Naive thymus-derived CD4-positive, alpha-beta T cell (primary cell): Measurements from ENCODE around the gene TCERG1L. TPM values are rescaled to one million over a fixed set of nuclear protein-coding genes. Genes with fewer than 3 reads are reported as not detected.
A peak's percentile ranks its signal among the peaks of the same experiment; 100 is the strongest.

Experiments
- ATAC-seq: fragments of 150-1000 bp; cut with Tn5 transposase; 2 replicates; pipeline ENCODE4 v1.10.0; 2021; ENCODE audit warnings: mild to moderate bottlenecking, moderate library complexity
- CTCF ChIA-PET: fragments of 350-600 bp; sonication (Branson Sonifier 250); formaldehyde crosslinking; loops from one replicate; lab custom pipeline; 2021; ENCODE audit warnings: antibody characterized with exemption; lab: Charles Lee
- POLR2A ChIA-PET: fragments of 350-600 bp; sonication (Branson Sonifier 250); formaldehyde crosslinking; loops from one replicate; lab custom pipeline; 2021; ENCODE audit warnings: antibody characterized with exemption, inconsistent platforms; lab: Charles Lee
- DNase-seq, 9 donors: peaks; one replicate each; pipeline versions ENCODE4 v3.0.0 to v3.0.0-alpha.2; 2020 to 2022; ENCODE audit warnings: mixed read lengths in 1 of 9
- H3K27ac ChIP-seq: one replicate; pipeline ENCODE4 v1.7.0; 2013; ENCODE audit warnings: mild to moderate bottlenecking, low read depth, low read length, moderate library complexity
- H3K27me3 ChIP-seq, 2 donors: one replicate each; pipeline ENCODE4 v1.7.0; 2013; ENCODE audit warnings: low read length in 2 of 2, mild to moderate bottlenecking in 2 of 2, moderate library complexity in 2 of 2; ENCODE audit not compliant: control insufficient read depth in 2 of 2, insufficient read depth in 2 of 2
- H3K36me3 ChIP-seq, 3 experiments: 1 replicate in 2 of 3; 2 replicates in 1 of 3; pipeline ENCODE4 v1.7.0; 2013; ENCODE audit warnings: low read length in 3 of 3, mild to moderate bottlenecking in 3 of 3, moderate library complexity in 1 of 3; ENCODE audit not compliant: insufficient read depth in 3 of 3, control insufficient read depth in 2 of 3
- H3K4me1 ChIP-seq, 2 donors: one replicate each; pipeline ENCODE4 v1.7.0; 2013; ENCODE audit warnings: low read length in 2 of 2, mild to moderate bottlenecking in 2 of 2, moderate library complexity in 1 of 2; ENCODE audit not compliant: control insufficient read depth in 2 of 2, insufficient read depth in 2 of 2
- H3K4me3 ChIP-seq: 2 replicates; pipeline ENCODE4 v1.7.0; 2013; ENCODE audit warnings: mild to moderate bottlenecking, low read length
- H3K9me3 ChIP-seq, 3 experiments: 1 replicate in 2 of 3; 2 replicates in 1 of 3; pipeline ENCODE4 v1.7.0; 2013; ENCODE audit warnings: low read length in 3 of 3; ENCODE audit not compliant: control insufficient read depth in 2 of 3
- H3K27ac Mint-ChIP-seq, 9 donors: one replicate each; pipeline ENCODE4 v1.8.0; 2020 to 2022; ENCODE audit warnings: mixed read lengths in 9 of 9, mild to moderate bottlenecking in 8 of 9, moderate library complexity in 5 of 9, inconsistent platforms in 2 of 9
- H3K27me3 Mint-ChIP-seq, 5 donors: one replicate each; pipeline ENCODE4 v1.8.0; 2021 to 2022; ENCODE audit warnings: mixed read lengths in 5 of 5, mild to moderate bottlenecking in 1 of 5
- H3K36me3 Mint-ChIP-seq, 5 donors: one replicate each; pipeline ENCODE4 v1.8.0; 2020 to 2022; ENCODE audit warnings: mixed read lengths in 5 of 5, mild to moderate bottlenecking in 3 of 5, inconsistent platforms in 1 of 5
- H3K4me1 Mint-ChIP-seq, 7 donors: one replicate each; pipeline ENCODE4 v1.8.0; 2020 to 2022; ENCODE audit warnings: mixed read lengths in 7 of 7, mild to moderate bottlenecking in 3 of 7, inconsistent platforms in 1 of 7
- H3K4me3 Mint-ChIP-seq, 10 donors: one replicate each; pipeline ENCODE4 v1.8.0; 2020 to 2022; ENCODE audit warnings: mild to moderate bottlenecking in 10 of 10, mixed read lengths in 10 of 10, moderate library complexity in 6 of 10, inconsistent platforms in 2 of 10
- H3K9me3 Mint-ChIP-seq, 11 donors: one replicate each; pipeline ENCODE4 v1.8.0; 2020 to 2022; ENCODE audit warnings: mixed read lengths in 11 of 11, mild to moderate bottlenecking in 4 of 11, inconsistent platforms in 1 of 11, moderate library complexity in 1 of 11
- intact Hi-C, 2 donors: fragments of 100-400 bp; cut with micrococcal nuclease; formaldehyde crosslinking; loops; one replicate each; pipeline ENCODE4 v1.15.1; 2023
- polyA plus RNA-seq, 2 donors: library from polyadenylated mRNA; unstranded; fragments of 300-500 nt; fragmentation: Illumina TruSeq; gene quantifications; one replicate each; pipeline ENCODE4 v1.2.3, GENCODE V29; 2021
- total RNA-seq, 6 experiments: library from RNA in 5 of 6; stranded (reverse) in 5 of 6; gene quantifications; 1 replicate in 5 of 6; 2 replicates in 1 of 6; pipeline ENCODE4 v1.2.3 and lab custom pipeline; 2021 to 2026

TCERG1L gene
- total and polyA plus RNA-seq, 7 experiments from 2014 or later = 0.11 to 0.42 (median 0.39) TPM; not detected in 4

DNA sequence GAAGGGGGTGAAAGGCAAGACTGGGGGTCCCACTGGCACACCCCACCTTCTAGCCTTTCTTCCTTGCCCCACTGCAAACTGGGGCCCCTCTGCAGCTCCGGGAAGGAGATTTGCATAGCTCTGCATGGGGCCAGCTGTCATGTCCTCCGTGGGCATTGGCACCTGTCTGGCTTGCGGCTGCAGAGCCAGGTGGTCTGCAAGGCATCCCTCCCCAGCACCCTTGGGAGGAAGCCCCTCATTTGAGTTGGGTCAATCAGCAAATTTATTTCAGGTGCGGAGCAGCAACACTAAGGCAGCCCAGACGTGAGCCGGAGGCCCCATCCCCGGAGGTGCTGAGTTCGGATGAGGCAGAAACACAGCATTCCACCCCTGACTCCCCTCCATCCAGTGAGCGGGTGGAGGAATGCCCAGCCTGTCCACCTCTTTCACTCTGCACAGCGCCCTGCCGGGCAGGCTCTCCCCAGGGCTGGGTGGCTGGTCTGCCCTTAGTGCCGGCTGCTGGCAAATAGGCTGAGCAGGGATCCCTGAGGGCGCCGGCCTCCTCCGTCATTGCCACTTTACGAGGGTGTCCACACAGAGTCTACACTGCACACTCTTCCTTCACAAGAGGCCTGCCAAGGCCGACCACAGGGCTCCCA, 143.2 kb downstream of the TCERG1L start:
- no peaks in the 10 kb centered on the region for H3K27me3 ChIP-seq
- H3K4me3 Mint-ChIP-seq = no peak overlapping the region
- no peak overlapping the region for H3K27ac ChIP-seq
- no peaks in the 10 kb centered on the region for H3K36me3 ChIP-seq
- H3K36me3 Mint-ChIP-seq = no peaks in the 10 kb centered on the region
- H3K4me3 ChIP-seq = no peak overlapping the region
- ChIA-PET POLR2A (no interaction called here), CTCF (no interaction called here)
- DNase-seq (no peak), ATAC-seq (no peak)
- H3K4me1 ChIP-seq = no peaks in the 10 kb centered on the region
- H3K9me3 Mint-ChIP-seq = no peaks in the 10 kb centered on the region
- intact Hi-C loops = no loop called here
- H3K27me3 Mint-ChIP-seq = no peaks in the 10 kb centered on the region
- peaks cover 0 to 3% (median 0%) of the 10 kb centered on the region in 7 donors for H3K4me1 Mint-ChIP-seq
- H3K27ac Mint-ChIP-seq = no peak overlapping the region
- no peaks in the 10 kb centered on the region for H3K9me3 ChIP-seq

DNA sequence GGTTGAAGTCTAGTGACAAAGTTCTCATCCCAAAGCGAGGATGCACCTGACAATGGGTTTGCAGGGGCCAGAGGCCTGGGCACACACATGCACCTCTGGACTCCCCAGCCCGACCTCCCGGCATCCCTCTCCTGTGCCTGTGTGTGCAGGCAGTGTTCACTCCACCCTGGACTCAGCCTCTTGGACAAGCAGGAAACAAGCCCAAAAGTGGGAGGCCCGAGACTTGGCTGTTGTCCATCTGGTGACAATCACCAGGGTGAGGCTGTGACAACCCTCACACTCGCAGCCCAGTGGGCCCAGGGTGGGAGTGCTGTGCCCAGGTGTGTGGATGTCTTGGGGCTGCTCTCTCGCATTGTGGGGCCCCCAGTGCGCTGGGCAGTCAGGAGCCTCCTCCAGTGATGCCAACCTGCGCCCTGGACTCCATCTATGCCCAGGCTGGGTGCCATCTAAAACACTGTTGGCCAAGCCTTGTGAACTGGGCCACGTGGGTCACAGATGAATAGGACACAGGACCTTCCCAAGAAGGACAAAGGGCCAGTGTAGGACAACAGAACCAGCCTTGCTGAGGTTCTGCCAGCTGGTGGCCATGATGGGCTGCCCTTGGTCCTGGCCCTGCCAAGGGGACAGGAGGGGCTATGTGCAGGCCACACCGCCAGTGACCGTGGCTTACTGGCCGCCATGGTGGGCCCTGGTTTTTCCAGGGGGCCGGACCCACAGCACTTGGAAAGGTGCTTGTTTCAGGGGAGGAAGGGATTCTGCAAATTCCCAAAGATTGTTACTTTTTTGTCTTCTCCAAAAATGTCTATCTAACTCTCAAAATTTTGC, 144.3 kb downstream of the TCERG1L start:
- no peak for ATAC-seq
- Histone ChIP-seq H3K27ac (no peak overlapping the region), H3K36me3 (no peaks in the 10 kb centered on the region), H3K27me3 (no peaks in the 10 kb centered on the region), H3K9me3 (no peaks in the 10 kb centered on the region), H3K4me1 (no peaks in the 10 kb centered on the region), H3K4me3 (no peak overlapping the region)
- Mint-ChIP-seq H3K27ac (no peak overlapping the region), H3K9me3 (no peaks in the 10 kb centered on the region), H3K4me1 (peaks cover 0 to 12% (median 9%) of the 10 kb centered on the region in 7 donors), H3K4me3 (no peak overlapping the region), H3K27me3 (no peaks in the 10 kb centered on the region), H3K36me3 (no peaks in the 10 kb centered on the region)
- DNase-seq = no peak
- POLR2A ChIA-PET = no interaction called here
- intact Hi-C loops = no loop called here
- CTCF ChIA-PET = no interaction called here

DNA sequence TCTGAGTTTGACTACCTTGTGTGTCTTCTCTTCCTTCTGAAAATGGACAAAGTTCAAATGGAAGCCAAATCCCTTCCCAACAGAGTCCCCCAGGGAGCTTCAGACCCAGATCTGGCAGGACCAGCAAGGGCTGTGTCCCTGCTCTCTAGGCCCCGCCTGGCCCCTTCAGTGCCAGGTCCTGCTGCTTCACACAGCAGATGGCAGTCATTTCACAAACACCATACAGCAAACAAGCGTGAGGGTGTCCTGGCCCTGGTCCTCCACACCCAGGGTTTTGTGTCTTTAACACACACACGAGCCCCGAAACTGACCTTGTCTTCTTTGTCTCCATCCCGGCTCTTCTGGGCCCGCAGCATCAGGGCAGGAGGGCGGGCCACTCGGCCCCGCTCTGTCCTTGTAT, 145.0 kb downstream of the TCERG1L start:
- ChIA-PET POLR2A (no interaction called here), CTCF (no interaction called here)
- intact Hi-C loops = no loop called here

DNA sequence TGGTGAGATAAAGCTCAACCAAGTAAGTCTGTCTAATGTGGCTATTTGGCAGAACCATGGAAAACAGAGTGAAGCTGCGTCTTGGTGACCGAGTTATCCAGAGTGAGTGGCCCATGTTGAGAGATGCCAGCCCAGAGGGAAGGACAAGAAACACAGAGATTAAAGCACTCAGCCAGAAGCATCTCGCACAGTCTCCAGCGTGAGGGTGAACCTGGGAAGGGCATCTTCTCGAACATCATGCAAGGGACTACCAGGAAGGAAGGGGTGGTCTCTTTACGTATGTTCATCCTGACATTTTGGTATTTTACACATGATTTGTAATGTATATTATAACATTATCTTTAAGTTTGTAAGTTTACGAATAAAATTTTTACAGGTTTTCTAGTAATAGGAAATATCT, 146.4 kb downstream of the TCERG1L start:
- Mint-ChIP-seq H3K27ac (no peak overlapping the region), H3K27me3 (no peaks in the 10 kb centered on the region), H3K36me3 (no peaks in the 10 kb centered on the region), H3K4me3 (no peak overlapping the region), H3K4me1 (peaks cover 0 to 13% (median 9%) of the 10 kb centered on the region in 7 donors), H3K9me3 (no peaks in the 10 kb centered on the region)
- Histone ChIP-seq H3K27ac (no peak overlapping the region), H3K4me1 (no peaks in the 10 kb centered on the region), H3K27me3 (no peaks in the 10 kb centered on the region), H3K36me3 (no peaks in the 10 kb centered on the region), H3K4me3 (no peak overlapping the region), H3K9me3 (no peaks in the 10 kb centered on the region)
- CTCF ChIA-PET = no interaction called here
- intact Hi-C loops = no loop called here
- DNase-seq (no peak), ATAC-seq (no peak)
- POLR2A ChIA-PET = no interaction called here

More for the DNA sequence above, 145.0 kb downstream of the TCERG1L start:
- H3K27ac ChIP-seq = no peak overlapping the region
- H3K4me1 ChIP-seq = no peaks in the 10 kb centered on the region
- Mint-ChIP-seq H3K9me3 (no peaks in the 10 kb centered on the region), H3K4me1 (peaks cover 0 to 13% (median 9%) of the 10 kb centered on the region in 7 donors), H3K27me3 (no peaks in the 10 kb centered on the region), H3K27ac (no peak overlapping the region), H3K4me3 (no peak overlapping the region), H3K36me3 (no peaks in the 10 kb centered on the region)
- no peaks in the 10 kb centered on the region for H3K9me3 ChIP-seq
- ATAC-seq = no peak
- no peak overlapping the region for H3K4me3 ChIP-seq
- no peaks in the 10 kb centered on the region for H3K36me3 ChIP-seq
- no peaks in the 10 kb centered on the region for H3K27me3 ChIP-seq
- no peak for DNase-seq

DNA sequence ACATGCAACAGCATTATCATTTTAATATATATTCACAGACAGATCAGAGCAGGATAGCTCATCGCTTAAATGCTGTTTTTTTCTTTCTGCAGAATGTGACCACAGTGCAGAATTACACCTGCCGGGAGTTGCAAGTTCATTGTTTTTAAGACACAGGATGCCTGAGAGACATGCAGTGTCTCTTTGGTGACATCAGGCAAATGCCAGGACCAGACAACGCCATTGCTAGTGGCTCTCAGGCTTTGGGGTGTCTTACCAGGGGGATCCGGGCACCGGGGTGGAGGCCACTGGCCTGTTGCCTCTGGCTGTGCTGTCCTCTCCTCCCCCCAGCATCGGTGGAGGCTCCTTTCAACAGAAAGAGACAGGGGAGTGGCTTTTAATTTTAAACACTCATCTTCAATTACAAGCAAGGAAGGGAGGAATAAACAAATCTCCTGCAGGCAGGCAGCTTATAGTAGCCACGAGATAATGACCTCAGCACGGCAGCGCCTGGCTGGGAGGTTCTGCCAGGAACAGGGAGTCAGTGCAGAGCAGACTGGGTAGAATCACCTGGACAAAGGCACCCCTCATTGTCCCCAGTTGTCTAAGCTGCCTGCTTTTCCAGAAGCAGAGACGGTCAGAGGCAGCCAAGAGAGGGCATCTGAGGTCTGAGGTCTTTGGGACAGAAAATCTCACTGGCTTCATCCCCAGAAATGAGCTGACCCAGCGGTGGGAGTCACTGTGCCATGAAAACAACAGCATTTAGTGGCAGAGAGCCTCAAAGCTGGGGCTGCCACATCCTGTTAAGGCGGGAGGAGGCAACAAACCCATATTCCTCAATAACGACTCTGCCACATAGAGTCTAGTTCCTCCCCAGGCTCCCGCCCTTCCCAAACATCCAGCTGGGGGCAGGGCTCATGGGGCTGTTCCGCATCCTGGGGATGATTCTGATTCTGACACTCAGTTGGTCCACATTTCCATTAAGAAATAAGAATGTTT, 148.4 kb downstream of the TCERG1L start:
- no peaks in the 10 kb centered on the region for H3K36me3 ChIP-seq
- POLR2A ChIA-PET = no interaction called here
- peaks cover 0 to 16% (median 9%) of the 10 kb centered on the region in 7 donors for H3K4me1 Mint-ChIP-seq
- H3K4me1 ChIP-seq = no peaks in the 10 kb centered on the region
- H3K9me3 ChIP-seq = no peaks in the 10 kb centered on the region
- H3K27me3 Mint-ChIP-seq = peaks cover 0 to 12% (median 0%) of the 10 kb centered on the region in 5 donors
- no peaks in the 10 kb centered on the region for H3K27me3 ChIP-seq
- H3K9me3 Mint-ChIP-seq = no peaks in the 10 kb centered on the region
- intact Hi-C loops = no loop called here
- peak in 4 of 9 donors; percentile 5 to 33 (median 8) for DNase-seq
- no peak overlapping the region for H3K27ac ChIP-seq
- peak overlapping the region in 6 of 10 donors; percentile 14 to 63 (median 37) for H3K4me3 Mint-ChIP-seq
- H3K4me3 ChIP-seq = no peak overlapping the region
- CTCF ChIA-PET = interaction anchor here (0.6 to 0.8 kb wide), 2 partner anchors 207 to 954 kb away, joined by 3 read pairs; no protein-coding TSS in a partner anchor
- ATAC-seq = no peak
- H3K27ac Mint-ChIP-seq = peak overlapping the region in 6 of 9 donors; percentile 53 to 88 (median 78)
- no peaks in the 10 kb centered on the region for H3K36me3 Mint-ChIP-seq

DNA sequence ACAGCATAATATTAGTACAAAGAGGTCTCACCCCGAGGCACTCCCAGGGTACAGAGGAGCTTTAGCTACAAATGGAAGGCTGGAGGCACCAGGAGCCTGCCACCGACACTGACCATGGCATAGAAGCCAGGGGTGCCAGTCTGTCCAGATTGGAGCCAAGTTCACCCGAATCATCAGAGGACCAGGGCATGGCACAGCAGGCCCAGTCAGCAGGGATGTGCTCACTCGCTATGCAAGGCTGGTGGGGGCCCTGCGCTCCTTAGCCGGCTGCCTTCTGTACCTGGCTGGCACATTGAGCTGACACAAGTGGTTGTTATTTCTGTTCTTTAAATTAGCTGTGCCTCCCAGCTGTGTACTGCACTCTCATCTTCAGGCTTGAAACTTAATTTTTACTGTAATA, 149.3 kb downstream of the TCERG1L start:
- Histone ChIP-seq H3K4me1 (no peaks in the 10 kb centered on the region), H3K36me3 (no peaks in the 10 kb centered on the region), H3K27ac (no peak overlapping the region), H3K4me3 (no peak overlapping the region), H3K27me3 (no peaks in the 10 kb centered on the region), H3K9me3 (no peaks in the 10 kb centered on the region)
- no peaks in the 10 kb centered on the region for H3K9me3 Mint-ChIP-seq
- POLR2A ChIA-PET = no interaction called here
- H3K27ac Mint-ChIP-seq = peak overlapping the region in 3 of 9 donors; percentile 83 to 88 (median 88)
- intact Hi-C loops = no loop called here
- no peak for DNase-seq
- peak overlapping the region in 1 of 10 donors; percentile 14 for H3K4me3 Mint-ChIP-seq
- H3K36me3 Mint-ChIP-seq = no peaks in the 10 kb centered on the region
- ATAC-seq = no peak
- H3K4me1 Mint-ChIP-seq = peaks cover 0 to 16% (median 9%) of the 10 kb centered on the region in 7 donors
- CTCF ChIA-PET = interaction anchor here (0.6 to 0.8 kb wide), 2 partner anchors 206 to 953 kb away, joined by 3 read pairs; no protein-coding TSS in a partner anchor
- H3K27me3 Mint-ChIP-seq = peaks cover 0 to 16% (median 0%) of the 10 kb centered on the region in 5 donors
